Ovary (tissue), 3 donors: Measurements from ENCODE around the gene KCNAB1.

Experiments
- CTCF ChIP-seq, 3 donors: fragments of 450-650 bp in 2 of 3; fragments of 200-600 bp in 1 of 3; IDR thresholded peaks; one replicate each; pipeline versions ENCODE4 v1.5.1 to v1.8.0; 2016 to 2022; ENCODE audit warnings: antibody characterized with exemption in 3 of 3, mild to moderate bottlenecking in 1 of 3
- POLR2A ChIP-seq: fragments of 450-650 bp; IDR thresholded peaks from one replicate; pipeline ENCODE4 v1.6.1; 2017; ENCODE audit warnings: antibody characterized with exemption, mild to moderate bottlenecking, moderate library complexity
- donor health status: DM: no; HTN: no; CAD: no.

- no peak for TF ChIP-seq POLR2A
- no peak for TF ChIP-seq CTCF (IDR thresholded peaks at IDR 0.05)
These were observed 461.6 kb downstream of the KCNAB1 start for GRCh38 chr3:156581954-156582353.
